Glomerular visceral epithelial cell (primary cell): ENCODE measurements around the gene NPIPB2.

Experiments used
- DNase-seq: peaks from one replicate; pipeline ENCODE4 v3.0.0-alpha.2; 2016; ENCODE audit errors: extremely low spot score

NPIPB2 gene

DNA sequence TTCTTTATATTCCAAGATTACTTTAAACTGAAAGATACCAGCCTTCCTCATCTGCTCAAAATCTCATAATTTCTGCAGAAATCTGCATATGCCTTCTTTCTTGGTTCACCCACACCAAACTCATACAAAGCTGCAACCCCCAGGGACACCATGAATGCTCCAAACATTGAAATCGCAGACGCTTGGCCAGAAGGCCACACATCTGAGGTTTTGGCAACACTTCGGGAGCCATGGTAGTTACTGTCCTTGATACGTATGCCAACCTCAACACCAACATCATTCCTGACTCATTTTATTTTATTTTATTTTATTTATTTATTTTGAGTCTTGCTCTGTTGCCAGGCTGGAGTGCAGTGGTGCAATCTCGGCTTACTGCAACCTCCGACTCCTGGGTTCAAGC, 37.9 kb downstream of the NPIPB2 start:
- no peak for DNase-seq

DNA sequence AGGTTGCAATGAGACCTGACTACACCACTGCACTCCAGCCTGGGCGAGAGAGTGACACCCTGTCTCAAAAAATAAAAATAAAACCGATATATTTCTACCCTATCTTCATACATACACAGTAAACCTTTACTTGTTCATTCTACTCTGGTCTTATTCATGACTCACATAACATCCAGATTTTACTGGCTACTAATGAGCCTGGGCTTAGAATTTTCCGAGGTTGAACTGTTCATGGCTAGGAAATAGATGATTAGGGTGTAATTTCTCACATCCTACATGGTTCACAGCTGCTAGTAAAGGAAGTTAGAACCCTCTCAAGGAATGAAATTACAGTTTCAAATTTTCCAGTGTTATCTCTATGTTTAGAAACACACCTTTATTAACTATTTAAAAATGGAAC, 40.8 kb downstream of the NPIPB2 start:
- DNase-seq: no peak

DNA sequence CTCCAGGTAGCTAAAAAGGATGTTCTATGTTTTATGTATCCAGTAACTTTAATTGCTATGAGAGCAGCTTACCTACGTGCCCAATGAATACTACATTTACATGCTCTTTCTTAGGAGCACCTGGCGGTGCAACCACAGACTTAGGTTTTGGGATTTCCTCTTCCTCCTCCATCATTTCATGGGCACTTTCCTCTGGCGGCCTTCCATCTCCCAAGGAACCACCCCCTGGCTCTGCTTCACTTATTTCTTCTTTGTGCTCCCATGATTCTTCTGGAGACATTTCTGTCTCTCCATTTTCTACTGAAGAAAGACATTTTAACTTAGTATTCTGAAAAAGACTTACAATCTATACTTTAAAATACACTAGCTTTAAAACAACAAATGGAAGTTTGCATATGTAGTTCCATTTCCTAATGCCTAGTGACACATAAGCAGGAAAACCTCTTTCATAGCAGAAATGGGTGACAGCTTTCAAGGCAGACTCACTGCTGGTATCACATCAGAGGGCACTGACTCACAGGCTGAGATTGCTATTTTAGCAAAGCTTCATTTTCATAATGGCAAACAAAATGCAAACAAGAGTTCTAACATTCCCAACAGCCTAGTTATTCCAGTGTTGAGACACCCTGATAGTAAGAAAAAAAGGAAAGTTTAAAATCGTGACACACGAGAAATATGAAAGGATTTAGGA, 45.2 kb downstream of the NPIPB2 start:
- peak; percentile 27 for DNase-seq

- no peak for DNase-seq
Measured at GRCh38 chr16:11893571-11893970, 48.3 kb downstream of the NPIPB2 start.

GRCh38 chr16:11892761-11893160, 49.1 kb downstream of the NPIPB2 start:
- DNase-seq: no peak

DNA sequence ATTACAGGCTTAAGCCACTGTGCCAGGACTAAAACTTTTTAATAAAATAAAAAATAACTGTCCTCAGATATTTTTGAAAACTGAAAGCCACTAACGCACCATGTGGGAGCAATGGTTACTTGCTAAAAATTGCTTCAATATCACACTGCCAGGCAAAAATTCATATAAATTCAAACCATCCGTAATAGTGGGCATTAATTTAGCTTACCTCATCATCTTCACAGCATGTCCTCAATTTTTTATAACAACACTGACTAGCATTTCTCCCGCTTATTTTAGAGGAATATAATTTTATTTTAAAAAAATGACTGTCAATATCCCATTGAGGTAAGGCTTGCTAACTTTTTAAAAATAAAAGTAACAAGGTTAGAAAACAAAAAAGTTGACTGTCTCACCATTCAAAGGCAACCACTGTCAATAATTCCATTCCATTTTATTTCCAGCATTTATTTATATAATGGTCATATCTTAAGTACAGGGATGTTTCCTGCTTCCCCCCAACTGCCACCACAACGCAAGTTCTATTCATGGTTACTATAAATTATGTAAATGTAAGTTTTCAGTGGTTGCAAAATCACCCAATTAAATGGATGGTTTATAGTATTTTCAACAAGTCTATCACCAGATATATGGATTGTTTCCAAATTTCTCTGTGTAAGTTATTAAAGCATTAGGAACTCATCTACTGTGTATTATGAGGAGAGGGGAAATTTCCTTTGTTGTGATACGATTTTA, 51.4 kb downstream of the NPIPB2 start:
- no peak for DNase-seq

- DNase-seq: no peak
Measured at GRCh38 chr16:11886881-11887280, 55.0 kb downstream of the NPIPB2 start.

DNA sequence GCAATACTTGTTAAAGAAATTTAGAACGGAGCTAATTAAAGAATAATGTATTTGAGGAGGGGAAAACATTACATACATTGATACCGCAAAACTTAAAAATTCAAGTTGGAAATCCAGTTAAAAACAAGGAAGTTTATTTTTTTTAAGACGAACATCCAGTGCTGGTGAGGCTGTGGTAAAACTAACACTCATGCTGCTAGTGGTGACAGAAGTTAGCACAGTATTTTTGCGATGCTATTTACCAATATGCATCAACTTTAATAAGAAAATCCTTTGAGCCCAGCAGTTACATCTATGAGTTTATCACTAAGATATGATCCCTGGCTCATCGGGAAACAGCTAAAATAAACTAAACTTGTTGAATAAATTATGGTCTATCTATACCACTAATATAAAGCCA, 57.8 kb downstream of the NPIPB2 start:
- no peak for DNase-seq

- no peak for DNase-seq
Measured at GRCh38 chr16:11880007-11880406, 61.8 kb downstream of the NPIPB2 start.

GRCh38 chr16:11877374-11877773, 64.5 kb downstream of the NPIPB2 start:
- DNase-seq: no peak
